Panc1 (cell line): ENCODE measurements around the gene TAMALIN. TPM values are rescaled to one million over a fixed set of nuclear protein-coding genes. Genes with fewer than 3 reads are reported as not detected.

Experiments
- ATAC-seq: fragments of 200-7000 bp; cut with Tn5 transposase; 2 replicates; pipeline ENCODE4 v1.9.1; 2020; ENCODE audit warnings: mild to moderate bottlenecking, moderate library complexity
- BruUV-seq: library from RNA; stranded (reverse); fragments of 400-500 nt; replicated peaks from 2 replicates; lab custom pipeline; 2021; lab: Mats Ljungman, UMichigan
- CTCF ChIA-PET: fragments of 300-600 bp; sonication (Branson Sonifier 250); formaldehyde crosslinking; loops from one replicate; lab custom pipeline; 2022; ENCODE audit warnings: antibody characterized with exemption; lab: Charles Lee
- POLR2A ChIA-PET: fragments of 300-600 bp; sonication (Branson Sonifier 250); formaldehyde crosslinking; loops from one replicate; lab custom pipeline; 2022; ENCODE audit warnings: antibody characterized with exemption; lab: Charles Lee
- DNase-seq: peaks from one replicate; pipeline ENCODE4 v3.0.0-alpha.2; 2010; ENCODE audit warnings: low read depth, low spot score
- H3K27ac ChIP-seq: 2 replicates; pipeline ENCODE4 v1.5.1; 2011; ENCODE audit warnings: mild to moderate bottlenecking, low read length, inconsistent platforms
- H3K27me3 ChIP-seq: fragments of 200-500 bp; sonication (Bioruptor generic); 2 replicates; pipeline ENCODE4 v1.6.0; 2014; ENCODE audit warnings: low read length, inconsistent platforms; ENCODE audit not compliant: control insufficient read depth, insufficient read depth
- H3K36me3 ChIP-seq: fragments of 200-500 bp; sonication (Bioruptor generic); 2 replicates; pipeline ENCODE4 v1.5.1; 2014; ENCODE audit warnings: inconsistent platforms, mild to moderate bottlenecking, low read length, moderate library complexity; ENCODE audit not compliant: control insufficient read depth, insufficient read depth
- H3K4me1 ChIP-seq: 2 replicates; pipeline ENCODE4 v1.5.1; 2011; ENCODE audit warnings: inconsistent platforms, mild to moderate bottlenecking, low read length, moderate library complexity; ENCODE audit not compliant: control insufficient read depth, insufficient read depth
- H3K4me3 ChIP-seq, 2 experiments: 2 replicates each; pipeline ENCODE4 v1.5.1; 2011 to 2012; ENCODE audit warnings: low read depth in 2 of 2, low read length in 2 of 2, mild to moderate bottlenecking in 2 of 2, inconsistent platforms in 1 of 2, moderate library complexity in 1 of 2
- H3K9me3 ChIP-seq: fragments of 200-500 bp; sonication (Bioruptor generic); 2 replicates; pipeline ENCODE4 v1.5.1; 2014; ENCODE audit warnings: low read depth, mild to moderate bottlenecking, inconsistent platforms, low read length, moderate library complexity; ENCODE audit not compliant: control insufficient read depth, insufficient read depth
- POLR2AphosphoS5 ChIP-seq: IDR thresholded peaks from 2 replicates; pipeline ENCODE4 v1.6.1; 2012; ENCODE audit warnings: mild to moderate bottlenecking, low read depth, low read length, moderate library complexity
- REST ChIP-seq, 2 experiments: IDR thresholded peaks; 2 replicates each; pipeline ENCODE4 v1.6.1; 2011 to 2012; ENCODE audit warnings: low read depth in 2 of 2, control low read depth in 1 of 2, low read length in 1 of 2, mild to moderate bottlenecking in 1 of 2, moderate library complexity in 1 of 2; ENCODE audit not compliant: insufficient read depth in 1 of 2
- SIN3A ChIP-seq: IDR thresholded peaks from 2 replicates; pipeline ENCODE4 v1.6.1; 2012; ENCODE audit warnings: low read depth, mild to moderate bottlenecking, low read length, moderate library complexity, borderline replicate concordance; ENCODE audit not compliant: insufficient read depth
- TCF7L2 ChIP-seq: IDR thresholded peaks from 2 replicates; pipeline ENCODE4 v1.6.1; 2011; ENCODE audit warnings: mild to moderate bottlenecking, low read depth, low read length, inconsistent platforms
- in situ Hi-C: cut with HindIII; loops from 2 replicates; pipeline ENCODE4 v1.10.0; 2016; ENCODE audit warnings: low sequenced_read_pairs, low pct_unique_long_range_greater_than_20kb
- intact Hi-C: fragments of 100-400 bp; cut with micrococcal nuclease; formaldehyde crosslinking; loops from one replicate; pipeline ENCODE4 v1.10.0; 2022; ENCODE audit not compliant: unreplicated experiment
- total RNA-seq: library from RNA; stranded (reverse); gene quantifications from one replicate; pipeline ENCODE4 v1.2.1, GENCODE V29; 2021; ENCODE audit not compliant: unreplicated experiment
- TF ChIP-seq, protein P1 (sequence below): fragments of 450-650 bp; IDR thresholded peaks from 2 replicates; pipeline ENCODE4 v1.5.1; 2017; ENCODE audit warnings: mild to moderate bottlenecking

TAMALIN gene
- total RNA-seq, 1 experiment from 2014 or later = 0.82 TPM

DNA sequence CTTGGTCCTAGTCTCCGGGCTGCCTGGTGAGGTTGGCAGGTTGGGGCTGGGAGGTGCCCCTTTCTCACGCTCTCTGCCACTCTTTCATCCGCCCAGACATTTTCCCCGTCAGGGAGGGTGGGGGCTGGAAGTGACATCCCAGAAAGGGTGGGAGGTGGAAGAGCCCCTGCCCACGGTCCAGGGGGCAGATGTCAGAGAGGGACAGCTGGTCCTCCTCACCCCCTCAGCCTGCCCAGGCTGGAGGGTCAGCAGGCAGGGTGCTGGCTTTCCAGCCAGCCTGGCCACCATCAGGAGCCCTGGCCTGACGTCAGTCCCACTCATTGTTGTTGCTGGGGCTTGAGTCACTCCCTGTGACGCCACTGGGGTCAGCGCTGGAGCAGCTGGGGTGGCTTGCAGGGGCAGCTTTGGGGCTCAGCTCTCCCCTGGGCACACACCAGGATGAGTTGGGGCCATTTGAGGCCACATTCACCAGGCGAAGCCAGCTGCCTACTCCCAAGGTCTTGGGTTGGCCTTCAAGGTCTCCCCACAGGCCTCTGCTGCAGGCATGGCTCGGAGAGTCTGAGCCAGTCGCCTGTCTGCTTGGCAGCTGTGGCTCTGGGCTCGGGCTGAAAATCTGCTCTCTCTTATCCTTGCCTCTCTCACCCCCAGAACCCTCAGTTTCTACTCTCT, 57.4 kb downstream of the TAMALIN start:
- in situ Hi-C loops = no loop called here
- H3K4me3 ChIP-seq = no peak overlapping the region
- H3K27ac ChIP-seq = no peak overlapping the region
- no peaks in the 10 kb centered on the region for H3K36me3 ChIP-seq
- CTCF ChIA-PET = no interaction called here
- TF ChIP-seq TCF7L2 = no peak
- no peak for TF ChIP-seq REST (IDR thresholded peaks at IDR 0.05; ENCODE audit: insufficient read depth in 1 of 2, low read depth in 2 of 2, low read length in 1 of 2)
- TF ChIP-seq, protein P1, sequence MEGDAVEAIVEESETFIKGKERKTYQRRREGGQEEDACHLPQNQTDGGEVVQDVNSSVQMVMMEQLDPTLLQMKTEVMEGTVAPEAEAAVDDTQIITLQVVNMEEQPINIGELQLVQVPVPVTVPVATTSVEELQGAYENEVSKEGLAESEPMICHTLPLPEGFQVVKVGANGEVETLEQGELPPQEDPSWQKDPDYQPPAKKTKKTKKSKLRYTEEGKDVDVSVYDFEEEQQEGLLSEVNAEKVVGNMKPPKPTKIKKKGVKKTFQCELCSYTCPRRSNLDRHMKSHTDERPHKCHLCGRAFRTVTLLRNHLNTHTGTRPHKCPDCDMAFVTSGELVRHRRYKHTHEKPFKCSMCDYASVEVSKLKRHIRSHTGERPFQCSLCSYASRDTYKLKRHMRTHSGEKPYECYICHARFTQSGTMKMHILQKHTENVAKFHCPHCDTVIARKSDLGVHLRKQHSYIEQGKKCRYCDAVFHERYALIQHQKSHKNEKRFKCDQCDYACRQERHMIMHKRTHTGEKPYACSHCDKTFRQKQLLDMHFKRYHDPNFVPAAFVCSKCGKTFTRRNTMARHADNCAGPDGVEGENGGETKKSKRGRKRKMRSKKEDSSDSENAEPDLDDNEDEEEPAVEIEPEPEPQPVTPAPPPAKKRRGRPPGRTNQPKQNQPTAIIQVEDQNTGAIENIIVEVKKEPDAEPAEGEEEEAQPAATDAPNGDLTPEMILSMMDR = no peak
- TF ChIP-seq SIN3A = no peak
- TF ChIP-seq POLR2AphosphoS5 = no peak
- no peaks in the 10 kb centered on the region for H3K27me3 ChIP-seq
- DNase-seq (no peak), ATAC-seq (no peak)
- intact Hi-C loops = no loop called here
- no peaks in the 10 kb centered on the region for H3K9me3 ChIP-seq
- H3K4me1 ChIP-seq = no peaks in the 10 kb centered on the region; the same call in 1 of the 2 replicates
- POLR2A ChIA-PET = no interaction called here
- no TSS peak for BruUV-seq

Other genes starting within 250 kb of the TAMALIN start
- 0.23 TPM for gene FIGNL2, start 158.2 kb upstream of the TAMALIN start, total RNA-seq
- gene ANKRD33, start 118.8 kb upstream of the TAMALIN start, total RNA-seq = 0.21 TPM
- gene ACVRL1, start 99.4 kb upstream of the TAMALIN start, total RNA-seq = 0.36 TPM
- 23.0 TPM for gene ACVR1B, start 55.2 kb upstream of the TAMALIN start, total RNA-seq
- 2.0 TPM for gene NR4A1, start 44.5 kb downstream of the TAMALIN start, total RNA-seq
- gene ATG101, start 63.0 kb downstream of the TAMALIN start, total RNA-seq = 64.9 TPM
- gene SMIM41, start 72.8 kb downstream of the TAMALIN start, total RNA-seq = not detected
- gene KRT80, start 185.1 kb downstream of the TAMALIN start, total RNA-seq = 51.5 TPM
- 16.8 TPM for gene KRT7, start 226.3 kb downstream of the TAMALIN start, total RNA-seq